Measurements from ENCODE around the gene SLC6A11.

DNA sequence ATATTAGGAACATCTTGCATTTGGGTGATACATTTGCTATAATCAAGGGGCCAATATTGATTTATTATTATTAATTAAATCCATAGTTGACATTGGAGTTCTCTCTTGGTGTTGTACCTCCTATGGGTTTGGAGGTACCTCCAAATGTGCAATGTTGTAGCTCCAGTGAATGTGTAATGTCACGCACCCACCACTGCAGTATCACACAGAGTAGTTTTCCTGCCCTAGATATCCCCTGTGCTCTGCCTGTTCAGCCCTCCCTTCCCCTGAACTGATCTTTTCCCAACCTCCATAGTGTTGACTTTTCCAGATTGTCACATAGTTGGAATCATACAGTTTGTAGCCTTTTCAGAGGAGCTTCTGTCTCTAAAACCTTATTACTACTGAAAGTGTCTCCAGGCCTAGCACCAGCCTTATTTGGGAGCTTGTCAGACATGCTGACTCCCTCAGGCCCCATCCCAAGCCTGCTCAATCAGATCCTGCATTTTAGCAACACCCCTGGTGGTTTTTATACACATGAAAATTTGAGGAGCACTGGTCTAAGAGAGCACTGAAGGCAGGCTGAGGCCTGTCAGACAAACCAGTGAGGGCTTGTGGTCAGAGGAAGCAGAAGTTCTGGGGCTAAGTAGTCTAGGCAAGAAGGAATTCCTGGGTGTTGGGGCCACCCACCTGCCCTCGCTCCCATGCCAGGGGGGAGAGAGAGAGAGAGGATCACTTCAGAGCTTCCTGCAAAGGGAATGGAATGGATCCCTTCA, 73.4 kb downstream of the SLC6A11 start:
- TF ChIP-seq, protein P1, sequence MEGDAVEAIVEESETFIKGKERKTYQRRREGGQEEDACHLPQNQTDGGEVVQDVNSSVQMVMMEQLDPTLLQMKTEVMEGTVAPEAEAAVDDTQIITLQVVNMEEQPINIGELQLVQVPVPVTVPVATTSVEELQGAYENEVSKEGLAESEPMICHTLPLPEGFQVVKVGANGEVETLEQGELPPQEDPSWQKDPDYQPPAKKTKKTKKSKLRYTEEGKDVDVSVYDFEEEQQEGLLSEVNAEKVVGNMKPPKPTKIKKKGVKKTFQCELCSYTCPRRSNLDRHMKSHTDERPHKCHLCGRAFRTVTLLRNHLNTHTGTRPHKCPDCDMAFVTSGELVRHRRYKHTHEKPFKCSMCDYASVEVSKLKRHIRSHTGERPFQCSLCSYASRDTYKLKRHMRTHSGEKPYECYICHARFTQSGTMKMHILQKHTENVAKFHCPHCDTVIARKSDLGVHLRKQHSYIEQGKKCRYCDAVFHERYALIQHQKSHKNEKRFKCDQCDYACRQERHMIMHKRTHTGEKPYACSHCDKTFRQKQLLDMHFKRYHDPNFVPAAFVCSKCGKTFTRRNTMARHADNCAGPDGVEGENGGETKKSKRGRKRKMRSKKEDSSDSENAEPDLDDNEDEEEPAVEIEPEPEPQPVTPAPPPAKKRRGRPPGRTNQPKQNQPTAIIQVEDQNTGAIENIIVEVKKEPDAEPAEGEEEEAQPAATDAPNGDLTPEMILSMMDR (IDR thresholded peaks at IDR 0.05), result no peak
- TF ChIP-seq EP300 (IDR thresholded peaks at IDR 0.05), result no peak
- TF ChIP-seq POLR2A (IDR thresholded peaks at IDR 0.05), result no peak
- no peak for TF ChIP-seq POLR2AphosphoS5 (IDR thresholded peaks at IDR 0.05)

Measured in upper lobe of left lung (tissue), 4 donors.